GM23248 (cell line): ENCODE measurements around the gene GRIA1.

Experiments
- EZH2 ChIP-seq: fragments of 200-600 bp; sonication (generic); IDR thresholded peaks from 2 replicates; pipeline ENCODE4 v1.6.1; 2018; ENCODE audit warnings: antibody characterized with exemption, mild to moderate bottlenecking; ENCODE audit not compliant: insufficient read depth, poor library complexity, severe bottlenecking
- EZH2phosphoT487 ChIP-seq: fragments of 200-600 bp; sonication (generic); IDR thresholded peaks from 2 replicates; pipeline ENCODE4 v1.6.1; 2018; ENCODE audit warnings: antibody characterized with exemption, moderate library complexity, mild to moderate bottlenecking, low read depth; ENCODE audit not compliant: insufficient read depth

DNA sequence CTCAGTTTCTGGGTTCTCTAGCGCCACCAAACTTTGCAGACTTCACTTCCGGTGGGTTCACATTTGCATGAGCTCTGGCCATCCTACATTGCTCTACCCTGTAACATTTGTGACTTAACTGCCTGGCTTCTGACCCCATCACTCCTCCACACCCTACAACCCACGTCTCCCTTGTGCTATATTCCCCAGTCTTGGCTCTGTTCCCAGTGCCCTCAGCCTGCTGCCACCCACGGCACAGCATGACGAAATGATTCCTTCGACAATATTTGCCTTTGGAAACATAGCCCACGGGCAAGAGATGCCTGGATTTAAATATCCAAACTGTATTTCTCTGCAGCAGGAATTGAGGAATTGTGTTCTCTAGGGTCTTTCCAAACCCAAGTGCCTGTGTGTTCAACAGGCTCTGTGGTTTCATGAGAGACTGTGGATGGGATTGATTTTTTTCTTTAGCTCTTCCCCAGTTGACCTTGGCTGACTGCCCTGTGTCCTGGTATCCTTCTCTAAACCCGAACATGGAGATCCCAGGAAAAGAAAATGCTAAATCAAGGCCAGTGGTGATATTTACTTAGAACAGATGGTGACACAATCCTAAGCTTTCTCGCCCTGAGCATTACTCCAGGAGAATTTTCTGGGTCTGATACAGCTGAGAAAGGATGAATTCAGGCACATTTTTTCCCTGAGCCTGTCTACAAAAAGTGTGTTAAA lies 44.4 kb upstream of the GRIA1 start:
- TF ChIP-seq EZH2phosphoT487: no peak
- no peak for TF ChIP-seq EZH2
